Measurements from ENCODE around the gene CSF2RB.

CSF2RB gene

DNA sequence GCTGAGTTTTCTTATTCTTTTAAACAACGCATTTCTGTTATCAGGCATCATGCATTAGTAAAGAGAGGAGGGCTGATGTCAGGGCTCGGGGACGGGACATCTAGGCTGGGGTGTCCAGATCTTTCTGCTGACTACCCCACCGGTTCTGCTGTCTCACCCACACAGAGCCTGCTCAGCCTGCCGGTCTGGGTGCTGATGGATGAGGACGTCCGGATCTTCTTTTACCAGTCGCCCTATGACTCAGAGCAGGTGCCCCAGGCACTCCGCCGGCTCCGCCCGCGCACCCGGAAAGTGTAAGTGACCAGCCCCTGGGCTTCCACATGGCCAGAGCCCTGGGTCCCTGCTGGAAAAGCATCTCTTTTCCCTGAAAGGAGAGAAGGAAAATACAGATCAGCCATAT is 43.2 kb upstream of the CSF2RB start:
- DNase-seq (ENCODE audit: low read depth) = no peak
- H3K4me3 ChIP-seq (ENCODE audit: low read depth, low read length) = no peak overlapping the region
- no peak for TF ChIP-seq CTCF (IDR thresholded peaks at IDR 0.05; ENCODE audit: control insufficient read depth, extremely low read depth, insufficient read depth)

GRCh38 chr22:36871669-36872081 is 41.8 kb upstream of the CSF2RB start:
- DNase-seq (ENCODE audit: low read depth) = no peak
- no peak overlapping the region for H3K4me3 ChIP-seq (ENCODE audit: low read depth, low read length)

GRCh38 chr22:36872084-36872483 is 41.3 kb upstream of the CSF2RB start:
- no peak for DNase-seq (ENCODE audit: low read depth)
- no peak for TF ChIP-seq CTCF (IDR thresholded peaks at IDR 0.05; ENCODE audit: control insufficient read depth, extremely low read depth, insufficient read depth)

More at GRCh38 chr22:36871669-36872081, 41.8 kb upstream of the CSF2RB start:
- no peak for TF ChIP-seq CTCF (IDR thresholded peaks at IDR 0.05; ENCODE audit: control insufficient read depth, extremely low read depth, insufficient read depth)

GRCh38 chr22:36872866-36873498 is 40.4 kb upstream of the CSF2RB start:
- H3K4me3 ChIP-seq (ENCODE audit: low read depth, low read length) = no peak overlapping the region
- no peak for DNase-seq (ENCODE audit: low read depth)
- TF ChIP-seq CTCF (IDR thresholded peaks at IDR 0.05; ENCODE audit: control insufficient read depth, extremely low read depth, insufficient read depth) = no peak

More at GRCh38 chr22:36872084-36872483, 41.3 kb upstream of the CSF2RB start:
- H3K4me3 ChIP-seq (ENCODE audit: low read depth, low read length) = no peak overlapping the region

DNA sequence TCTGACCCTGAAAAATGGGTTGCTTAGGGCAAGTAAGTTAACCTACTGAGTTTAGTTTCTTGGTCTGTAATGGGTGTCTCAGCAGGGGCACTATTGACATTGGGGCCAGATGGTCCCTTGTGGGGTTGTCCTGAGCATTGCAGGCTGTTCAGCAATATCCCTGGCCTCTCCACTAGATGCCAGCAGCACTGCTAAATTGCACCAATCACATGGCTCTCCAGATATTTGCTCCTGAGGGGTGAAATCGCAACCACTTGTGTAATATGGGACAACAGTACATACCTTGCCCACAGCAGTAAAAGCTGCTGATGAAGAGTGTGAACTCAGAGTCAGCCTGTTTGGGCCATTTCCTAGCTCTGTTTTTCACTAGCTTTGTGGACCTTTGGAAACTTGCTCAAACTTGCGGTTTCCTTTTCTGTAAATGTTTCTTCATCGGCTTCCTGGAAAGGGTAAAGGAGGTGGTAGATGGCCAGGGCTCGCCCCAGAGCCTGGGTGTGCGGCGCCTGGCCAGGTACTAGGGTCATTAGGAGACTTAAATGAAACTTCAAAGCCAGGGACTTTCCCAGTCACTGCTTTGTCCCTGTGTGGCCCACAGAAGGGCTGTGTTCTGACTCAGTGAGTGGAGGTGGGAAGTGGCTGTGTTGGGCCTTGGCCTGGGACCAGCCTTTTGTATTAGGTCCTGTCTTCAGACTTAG is 39.7 kb upstream of the CSF2RB start:
- peak; percentile 55 for TF ChIP-seq CTCF (IDR thresholded peaks at IDR 0.05; ENCODE audit: control insufficient read depth, extremely low read depth, insufficient read depth)
- H3K4me3 ChIP-seq (ENCODE audit: low read depth, low read length) = no peak overlapping the region
- DNase-seq (ENCODE audit: low read depth) = no peak

- no peak overlapping the region for H3K4me3 ChIP-seq (ENCODE audit: low read depth, low read length)
- no peak for TF ChIP-seq CTCF (IDR thresholded peaks at IDR 0.05; ENCODE audit: control insufficient read depth, extremely low read depth, insufficient read depth)
- no peak for DNase-seq (ENCODE audit: low read depth)
Measured at GRCh38 chr22:36874309-36874696, 39.1 kb upstream of the CSF2RB start.
